Measurements from ENCODE around the gene NPC1.
"Not testable (repeated sequence)": the region's sequence is repeated elsewhere in the genome, so short reads cannot be mapped to it uniquely, and the experiment has no call there.

Gene NPC1

GRCh38 chr18:23577521-23577920 lies 8.8 kb downstream of the NPC1 start:
- DNase-seq (ENCODE audit: low read depth in 2 of 2, low spot score in 1 of 2): not testable (repeated sequence)

- no peak for DNase-seq (ENCODE audit: low read depth in 2 of 2, low spot score in 1 of 2)
These were observed 11.0 kb downstream of the NPC1 start for GRCh38 chr18:23575309-23575651.

- DNase-seq (ENCODE audit: low read depth in 2 of 2, low spot score in 1 of 2): no peak
These were observed 11.5 kb downstream of the NPC1 start for GRCh38 chr18:23574611-23575308.

GRCh38 chr18:23573626-23574431 lies 12.5 kb downstream of the NPC1 start:
- no peak for DNase-seq (ENCODE audit: low read depth in 2 of 2, low spot score in 1 of 2)

- no peak for DNase-seq (ENCODE audit: low read depth in 2 of 2, low spot score in 1 of 2)
These were observed 13.3 kb downstream of the NPC1 start for GRCh38 chr18:23573020-23573419.

- no peak for DNase-seq (ENCODE audit: low read depth in 2 of 2, low spot score in 1 of 2)
These were observed 13.7 kb downstream of the NPC1 start for GRCh38 chr18:23572570-23572969.

- DNase-seq (ENCODE audit: low read depth in 2 of 2, low spot score in 1 of 2): no peak
These were observed 14.3 kb downstream of the NPC1 start for GRCh38 chr18:23572012-23572411.

GRCh38 chr18:23570912-23571504 lies 15.3 kb downstream of the NPC1 start:
- no peak for DNase-seq (ENCODE audit: low read depth in 2 of 2, low spot score in 1 of 2)

GRCh38 chr18:23569299-23570063 lies 16.8 kb downstream of the NPC1 start:
- DNase-seq (ENCODE audit: low read depth in 2 of 2, low spot score in 1 of 2): no peak

- DNase-seq (ENCODE audit: low read depth in 2 of 2, low spot score in 1 of 2): no peak
These were observed 17.8 kb downstream of the NPC1 start for GRCh38 chr18:23568281-23569138.

GRCh38 chr18:23567671-23568070 lies 18.6 kb downstream of the NPC1 start:
- no peak for DNase-seq (ENCODE audit: low read depth in 2 of 2, low spot score in 1 of 2)

- no peak for DNase-seq (ENCODE audit: low read depth in 2 of 2, low spot score in 1 of 2)
These were observed 20.3 kb downstream of the NPC1 start for GRCh38 chr18:23565916-23566547.

GRCh38 chr18:23563377-23564043 lies 22.8 kb downstream of the NPC1 start:
- no peak for DNase-seq (ENCODE audit: low read depth in 2 of 2, low spot score in 1 of 2)

GRCh38 chr18:23560186-23560585 lies 26.1 kb downstream of the NPC1 start:
- no peak for DNase-seq (ENCODE audit: low read depth in 2 of 2, low spot score in 1 of 2)

GRCh38 chr18:23557511-23557910 lies 28.8 kb downstream of the NPC1 start:
- DNase-seq (ENCODE audit: low read depth in 2 of 2, low spot score in 1 of 2): not testable (repeated sequence)

GRCh38 chr18:23556145-23556780 lies 30.0 kb downstream of the NPC1 start:
- DNase-seq (ENCODE audit: low read depth in 2 of 2, low spot score in 1 of 2): no peak

- DNase-seq (ENCODE audit: low read depth in 2 of 2, low spot score in 1 of 2): no peak
These were observed 32.4 kb downstream of the NPC1 start for GRCh38 chr18:23553887-23554286.

GRCh38 chr18:23552505-23552904 lies 33.8 kb downstream of the NPC1 start:
- no peak for DNase-seq (ENCODE audit: low read depth in 2 of 2, low spot score in 1 of 2)

- no peak for DNase-seq (ENCODE audit: low read depth in 2 of 2, low spot score in 1 of 2)
These were observed 34.3 kb downstream of the NPC1 start for GRCh38 chr18:23551978-23552377.
